Measurements from ENCODE around the gene ZNF41. TPM values are rescaled to one million over a fixed set of nuclear protein-coding genes. Genes with fewer than 3 reads are reported as not detected.

Gene ZNF41
- total RNA-seq, 1 experiment from 2014 or later, result 29.5 TPM

DNA sequence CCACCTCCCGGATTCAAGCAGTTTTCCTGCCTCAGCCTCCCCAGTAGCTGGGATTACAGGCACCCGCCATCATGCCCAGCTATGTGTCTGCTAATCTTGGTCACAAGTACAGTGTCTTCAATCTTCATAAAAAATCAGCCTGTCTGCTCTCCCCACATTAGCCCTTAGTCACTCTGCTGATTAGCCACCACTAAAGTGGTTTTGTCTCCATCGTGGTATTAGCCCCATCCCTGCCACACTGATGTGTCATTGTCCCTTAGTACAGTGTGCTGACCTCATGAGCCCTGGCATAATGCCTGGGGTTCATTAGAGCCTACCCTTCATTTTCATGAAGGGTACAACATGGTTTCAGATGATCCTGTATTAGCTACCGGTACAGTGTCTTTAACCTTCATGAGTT, 62.8 kb downstream of the ZNF41 start:
- no peak for DNase-seq (ENCODE audit: extremely low read depth, low read depth)

DNA sequence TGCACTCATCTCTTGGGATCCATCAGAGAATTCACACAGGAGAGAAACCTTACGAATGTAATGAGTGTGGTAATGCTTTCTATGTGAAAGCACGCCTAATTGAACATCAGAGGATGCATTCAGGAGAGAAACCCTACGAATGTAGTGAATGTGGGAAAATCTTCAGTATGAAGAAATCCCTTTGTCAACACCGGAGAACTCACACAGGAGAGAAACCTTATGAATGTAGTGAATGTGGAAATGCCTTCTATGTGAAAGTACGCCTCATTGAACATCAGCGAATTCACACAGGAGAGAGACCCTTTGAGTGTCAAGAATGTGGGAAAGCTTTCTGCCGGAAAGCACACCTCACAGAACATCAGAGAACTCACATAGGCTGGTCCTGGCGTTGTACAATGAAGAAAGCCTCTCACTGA, 69.8 kb downstream of the ZNF41 start:
- DNase-seq (ENCODE audit: extremely low read depth, low read depth), result no peak

Other genes starting within 250 kb of the ZNF41 start
- not detected in 2 replicates for gene ZNF157, start 112.6 kb downstream of the ZNF41 start, total RNA-seq (2014; rRNA removed; shearing (Covaris generic))
- gene ARAF, start 78.0 kb upstream of the ZNF41 start, total RNA-seq (2014; rRNA removed; shearing (Covaris generic)), result 51.6 and 57.0 TPM in 2 replicates
- 657 and 660 TPM in 2 replicates for gene TIMP1, start 99.2 kb upstream of the ZNF41 start, total RNA-seq (2014; rRNA removed; shearing (Covaris generic))
- gene SYN1, start 136.6 kb upstream of the ZNF41 start, total RNA-seq (2014; rRNA removed; shearing (Covaris generic)), result 0.14 TPM in 1 of 2 replicates, not detected in the other
- 0.10 TPM in 1 of 2 replicates, not detected in the other for gene CFP, start 146.7 kb upstream of the ZNF41 start, total RNA-seq (2014; rRNA removed; shearing (Covaris generic))
- 36.4 and 40.4 TPM in 2 replicates for gene ELK1, start 167.3 kb upstream of the ZNF41 start, total RNA-seq (2014; rRNA removed; shearing (Covaris generic))
- 241 and 269 TPM in 2 replicates for gene UXT, start 176.0 kb upstream of the ZNF41 start, total RNA-seq (2014; rRNA removed; shearing (Covaris generic))

All from NCI-H460 (cell line).